HG03139 (cell line): ENCODE data around the gene RPS6KC1.
"Not testable (repeated sequence)": the region's sequence is repeated elsewhere in the genome, so short reads cannot be mapped to it uniquely, and the experiment has no call there.

Experiments
- ATAC-seq: cut with Tn5 transposase; IDR thresholded peaks from one replicate; pipeline ENCODE4 v1.9.1; 2021; ENCODE audit not compliant: unreplicated experiment

The RPS6KC1 gene

DNA sequence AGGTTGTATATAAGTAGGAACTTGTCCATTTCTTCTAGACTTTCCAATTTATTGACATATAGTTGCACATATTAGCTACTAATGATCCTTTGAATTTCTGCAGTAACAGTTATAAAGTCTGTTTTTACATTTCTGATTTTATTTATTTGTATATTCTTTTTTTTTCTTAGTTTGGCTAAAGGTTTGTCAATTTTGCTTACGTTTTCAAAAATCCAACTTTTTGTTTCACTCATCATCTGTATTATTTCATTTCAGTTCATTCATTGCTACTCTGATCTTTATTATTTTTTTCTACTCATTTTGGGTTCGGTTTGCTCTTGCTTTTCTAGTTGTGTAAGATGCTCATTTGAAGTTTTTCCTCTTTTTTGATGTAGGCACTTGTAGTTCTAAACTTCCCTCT lies 97.9 kb downstream of the RPS6KC1 start:
- no peak for ATAC-seq

DNA sequence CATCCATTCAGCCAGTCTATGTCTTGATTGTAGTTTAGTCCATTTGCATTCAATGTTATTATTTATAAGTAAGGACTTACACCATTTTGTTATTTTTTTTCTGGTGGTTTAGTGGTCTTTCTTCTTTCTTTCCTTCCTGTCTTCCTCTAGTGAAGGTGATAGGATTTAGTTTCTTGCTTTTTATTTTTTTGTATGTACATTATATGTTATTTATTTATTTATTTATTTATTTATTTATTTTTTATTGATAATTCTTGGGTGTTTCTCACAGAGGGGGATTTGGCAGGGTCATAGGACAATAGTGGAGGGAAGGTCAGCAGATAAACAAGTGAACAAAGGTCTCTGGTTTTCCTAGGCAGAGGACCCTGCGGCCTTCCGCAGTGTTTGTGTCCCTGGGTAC lies 99.0 kb downstream of the RPS6KC1 start:
- not testable (repeated sequence) for ATAC-seq

DNA sequence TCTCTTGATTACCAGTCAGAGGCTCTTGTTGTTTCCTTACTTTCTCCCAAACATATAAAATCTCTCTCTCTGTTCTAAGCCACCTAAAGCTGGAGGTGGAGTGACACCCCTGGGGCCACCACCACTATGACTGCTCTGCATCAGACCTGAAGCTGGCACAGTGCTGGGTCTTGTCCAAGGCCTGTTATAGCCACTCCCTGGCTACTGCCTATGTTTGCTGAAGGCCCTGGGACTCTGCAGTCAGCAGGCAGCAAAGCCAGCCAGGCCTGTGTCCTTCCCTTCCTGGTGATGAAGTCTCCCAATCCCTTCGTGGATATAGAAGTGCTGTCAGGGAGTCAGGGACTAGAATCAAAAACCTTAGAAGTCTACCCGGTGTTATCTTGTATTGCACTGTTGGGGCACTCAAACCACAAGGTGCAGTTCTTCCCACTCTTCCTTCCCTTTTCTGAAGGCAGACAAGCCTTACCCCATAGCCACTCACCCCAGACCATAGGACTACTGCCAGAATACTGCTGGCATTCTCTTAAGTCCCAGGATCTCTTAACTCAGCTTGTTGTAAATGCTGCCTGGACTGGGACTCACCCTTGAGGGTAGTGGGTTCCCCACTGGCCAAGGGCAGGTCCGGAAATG lies 103.1 kb downstream of the RPS6KC1 start:
- ATAC-seq: no peak

DNA sequence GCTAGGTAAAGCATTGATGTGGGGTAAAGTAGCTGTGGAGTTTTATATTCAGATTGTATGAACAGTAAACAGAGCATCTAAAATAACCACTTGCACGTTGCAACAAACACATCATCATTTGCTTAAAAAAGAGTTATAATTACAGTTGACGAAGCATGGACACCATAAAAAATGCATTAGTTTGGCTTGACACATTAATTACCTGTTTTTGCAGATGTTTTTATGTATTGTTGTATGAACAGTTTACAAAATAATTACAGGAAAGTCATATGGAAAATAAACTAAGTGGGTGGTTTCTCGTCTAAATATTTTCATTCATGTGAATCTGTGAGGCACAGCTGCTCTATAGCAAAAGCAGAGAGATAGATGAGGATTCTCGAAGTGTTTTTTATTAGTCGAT lies 108.3 kb downstream of the RPS6KC1 start:
- no peak for ATAC-seq

DNA sequence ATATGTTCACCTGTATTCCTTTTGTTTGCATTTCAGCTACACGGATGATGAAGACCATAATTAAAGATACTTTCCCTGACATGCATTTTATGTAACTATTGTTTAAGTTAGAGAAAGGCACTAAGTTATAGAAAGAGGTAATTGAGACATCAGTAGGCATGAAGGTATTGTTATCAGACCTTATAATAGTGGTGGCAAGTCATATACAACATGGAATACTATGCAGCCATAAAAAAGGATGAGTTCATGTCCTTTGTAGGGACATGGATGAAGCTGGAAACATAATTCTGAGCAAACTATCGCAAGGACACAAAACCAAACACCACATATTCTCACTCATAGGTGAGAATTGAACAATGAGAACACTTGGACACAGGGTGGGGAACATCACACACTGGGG lies 109.4 kb downstream of the RPS6KC1 start:
- not testable (repeated sequence) for ATAC-seq

DNA sequence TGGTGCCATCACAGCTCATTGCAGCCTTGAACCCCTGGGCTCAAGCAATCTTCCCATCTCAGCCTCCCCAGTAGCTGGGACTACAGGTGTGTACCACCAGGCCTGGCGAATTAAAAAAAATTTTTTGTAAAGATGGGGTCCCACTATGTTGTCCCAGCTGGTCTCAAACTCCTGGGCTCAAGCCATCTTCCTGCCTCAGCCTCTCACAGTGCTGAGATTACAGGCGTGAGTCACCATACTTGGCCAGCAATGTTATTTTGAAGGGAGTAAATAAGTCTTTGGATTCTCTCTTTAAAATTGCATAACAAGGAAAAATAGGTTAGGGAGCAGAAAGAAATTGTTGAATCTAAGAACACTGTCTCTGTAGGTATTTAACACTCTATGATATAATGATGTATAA lies 111.3 kb downstream of the RPS6KC1 start:
- ATAC-seq: no peak

DNA sequence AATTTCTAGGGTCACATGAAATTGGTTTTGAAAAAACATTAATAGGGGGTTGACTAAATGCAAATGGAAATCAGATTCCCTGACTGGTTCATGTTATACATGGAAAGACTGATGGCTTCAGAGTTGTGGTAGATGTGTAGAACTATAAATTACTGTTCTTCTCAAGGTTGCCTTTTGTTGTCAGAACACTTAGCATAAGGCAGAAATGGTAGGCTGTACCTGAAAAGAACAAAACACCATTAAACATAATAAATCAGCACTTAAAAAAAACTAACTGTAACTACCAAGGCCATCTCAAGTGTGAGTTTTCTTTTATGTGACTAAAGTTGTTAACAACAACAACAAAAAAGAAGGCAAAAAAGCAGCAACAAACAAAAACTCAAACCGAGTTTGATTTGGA lies 111.8 kb downstream of the RPS6KC1 start:
- ATAC-seq: no peak

DNA sequence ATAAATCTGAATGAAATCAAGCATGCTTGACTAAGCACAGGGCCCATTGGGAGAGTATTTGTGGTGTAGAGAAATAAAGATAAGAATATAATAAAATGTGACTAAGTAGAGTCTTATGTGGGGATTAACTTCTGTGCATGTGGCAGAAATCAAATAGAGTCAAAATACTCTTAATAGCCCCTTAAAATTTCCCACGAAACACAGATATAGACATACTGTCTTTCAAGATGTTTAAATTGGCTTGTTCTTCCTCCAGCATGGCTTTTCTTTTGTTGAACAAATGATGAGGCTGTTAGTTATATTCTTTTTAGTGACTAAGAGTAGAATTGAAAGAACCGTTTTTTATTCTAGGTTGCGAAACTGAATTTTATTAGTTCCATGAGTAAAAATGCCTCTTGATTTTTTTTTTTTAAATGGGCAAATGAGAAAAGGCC lies 112.3 kb downstream of the RPS6KC1 start:
- no peak for ATAC-seq

DNA sequence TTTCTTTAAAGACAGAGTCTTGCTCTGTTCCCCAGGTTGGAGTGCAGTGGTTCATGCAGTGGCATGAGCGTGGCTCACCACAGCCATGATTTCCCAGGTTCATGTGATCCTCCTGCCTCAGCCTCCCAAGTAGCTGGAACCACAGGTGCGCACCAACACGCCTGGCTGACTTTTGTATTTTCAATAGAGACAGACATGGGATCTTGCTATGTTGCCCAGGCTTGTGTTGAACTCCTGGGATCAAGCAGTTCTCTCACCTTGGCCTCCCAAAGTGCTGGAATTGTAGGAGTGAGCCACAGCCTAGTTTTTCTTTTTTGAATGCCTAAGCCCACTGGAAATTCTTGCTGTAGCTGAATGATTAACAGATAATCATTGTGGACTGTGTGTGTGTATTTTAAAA lies 113.5 kb downstream of the RPS6KC1 start:
- no peak for ATAC-seq

DNA sequence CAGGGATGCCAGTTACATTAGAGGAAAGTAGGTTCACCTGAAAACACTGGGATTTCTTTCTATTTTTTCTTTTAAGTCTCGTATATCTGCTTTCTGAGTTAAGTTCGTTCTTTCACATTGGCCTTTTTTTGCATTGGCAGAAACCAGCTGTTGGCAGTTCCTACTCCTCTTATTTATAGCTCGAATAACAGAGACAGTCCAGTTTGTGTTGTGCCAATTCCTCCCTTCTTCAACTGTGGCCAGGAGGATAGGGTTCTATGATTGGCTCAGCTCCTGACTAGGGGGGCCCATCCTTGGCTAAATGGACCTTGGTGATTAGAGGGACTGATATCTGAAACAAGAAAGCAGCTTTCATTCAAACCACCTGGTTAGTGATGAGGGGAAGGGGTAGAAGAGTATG lies 115.8 kb downstream of the RPS6KC1 start:
- no peak for ATAC-seq

DNA sequence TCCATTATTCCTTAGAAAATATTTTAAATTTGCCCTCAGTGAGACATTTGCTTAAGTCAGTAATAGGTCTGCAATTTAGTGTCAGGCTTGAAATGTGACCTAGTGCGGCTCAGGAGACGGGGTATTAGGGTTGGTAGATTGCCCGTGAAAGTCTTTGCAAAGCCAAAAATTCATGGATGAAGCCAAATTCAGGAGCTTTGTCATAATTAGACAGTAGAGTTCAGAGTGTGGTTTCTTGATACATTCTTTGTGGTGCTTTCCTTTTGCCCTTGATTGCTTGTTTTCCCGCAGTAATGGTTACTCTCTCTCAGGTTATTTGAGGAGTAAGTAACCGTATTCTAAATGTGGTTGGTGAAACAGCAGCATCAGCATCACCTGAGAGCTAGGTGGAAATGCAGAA lies 120.7 kb downstream of the RPS6KC1 start:
- ATAC-seq: no peak

DNA sequence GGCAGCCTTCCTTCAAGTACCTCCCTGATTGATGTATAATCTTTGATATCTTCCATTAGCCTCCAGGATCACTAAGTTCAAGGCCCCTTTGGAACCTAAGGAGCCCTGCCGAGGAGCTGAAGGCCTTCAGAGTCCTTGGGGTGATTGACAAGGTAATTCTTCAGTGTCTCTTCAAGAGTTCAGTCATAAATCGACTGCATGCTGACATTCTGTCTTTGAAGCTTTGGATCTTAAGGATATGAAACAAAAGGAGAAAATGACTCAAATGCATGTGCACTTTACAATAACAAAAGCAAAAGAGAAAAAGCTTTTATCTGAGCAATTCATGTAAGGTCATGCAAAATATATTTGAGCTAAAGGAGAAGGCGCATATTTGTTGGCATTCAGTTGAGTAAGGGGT lies 125.3 kb downstream of the RPS6KC1 start:
- no peak for ATAC-seq

DNA sequence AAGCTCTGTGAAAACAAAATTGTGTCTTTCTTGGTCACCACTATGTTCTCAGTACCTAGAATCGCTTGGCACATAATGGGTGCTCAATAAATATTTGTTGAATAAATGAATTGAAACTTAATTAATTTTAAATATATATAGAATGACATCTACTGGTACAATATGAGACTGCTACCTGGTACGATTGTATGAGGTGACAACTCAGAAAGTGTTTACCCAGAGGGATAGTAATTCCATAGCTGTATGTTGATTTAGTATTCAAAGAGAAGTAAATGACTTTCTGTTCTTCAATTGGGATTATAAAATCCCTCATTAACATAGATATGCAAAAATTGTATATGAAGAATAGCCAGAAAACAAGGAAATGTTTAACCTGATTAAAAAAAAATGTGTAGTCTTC lies 128.7 kb downstream of the RPS6KC1 start:
- ATAC-seq: no peak

DNA sequence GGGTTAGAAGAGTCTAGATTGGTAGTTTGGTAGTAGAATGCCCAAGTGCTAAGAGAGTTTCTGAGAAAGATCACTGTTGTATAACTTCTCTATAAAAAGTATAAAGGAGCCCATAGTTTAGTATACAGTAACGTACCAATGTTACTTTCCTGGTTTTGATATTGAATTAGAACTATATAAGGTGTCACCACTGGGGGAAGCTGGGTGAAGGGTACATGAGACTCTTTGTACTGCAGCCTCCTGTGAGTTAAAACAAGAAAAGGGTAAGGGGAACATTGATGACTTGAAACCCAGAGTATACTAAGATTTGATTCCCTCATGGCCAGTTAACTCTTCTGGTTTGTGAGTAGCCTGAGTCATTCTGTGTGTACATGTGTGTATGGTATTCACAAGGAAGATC lies 129.8 kb downstream of the RPS6KC1 start:
- ATAC-seq: no peak

DNA sequence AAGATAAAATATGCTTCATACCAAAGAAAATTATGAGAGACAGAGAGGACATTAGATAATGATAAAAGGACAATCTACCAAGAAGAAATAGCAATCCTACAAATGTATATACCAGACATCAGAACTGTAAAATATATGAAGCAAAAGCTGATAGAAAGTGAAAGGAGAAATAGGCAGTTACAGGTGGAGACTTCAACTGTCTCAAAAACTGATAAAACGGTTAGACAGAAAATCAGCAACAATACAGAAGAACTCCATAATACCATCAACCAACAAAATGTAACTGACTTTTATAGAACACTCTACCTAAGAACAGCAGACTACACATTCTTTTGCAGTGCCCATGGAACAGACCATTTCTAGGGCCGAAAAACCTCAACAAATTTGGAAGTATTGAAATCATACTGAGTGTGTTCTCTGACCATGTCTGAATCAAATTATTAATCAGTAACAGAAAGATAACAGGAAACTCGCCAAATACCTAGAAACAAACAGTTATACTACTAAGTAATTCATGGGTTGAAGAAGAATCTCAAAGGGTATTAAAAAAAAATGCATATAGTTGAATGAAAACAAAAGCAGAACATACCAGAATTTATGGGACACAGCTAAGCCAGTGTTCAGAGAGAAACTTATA lies 132.1 kb downstream of the RPS6KC1 start:
- no peak for ATAC-seq

DNA sequence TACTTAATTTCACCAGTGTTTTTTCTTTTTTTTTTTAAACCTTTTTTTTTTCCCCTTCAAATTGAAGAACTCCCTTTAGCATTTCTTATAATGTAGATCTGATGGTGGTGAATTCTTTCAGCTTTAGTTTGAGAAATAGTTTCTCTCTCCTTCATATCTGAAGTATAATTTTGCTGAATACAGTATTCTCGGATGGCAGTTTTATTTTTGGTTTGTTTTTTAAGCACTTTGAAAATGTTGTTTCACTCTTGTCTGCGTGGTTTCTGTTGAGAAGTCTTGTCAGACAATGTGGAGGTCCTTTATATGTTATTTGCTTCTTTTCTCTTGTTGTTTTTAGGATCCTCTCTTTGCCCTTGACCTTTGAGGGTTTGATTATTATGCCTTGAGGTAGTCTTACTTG lies 135.1 kb downstream of the RPS6KC1 start:
- no peak for ATAC-seq

DNA sequence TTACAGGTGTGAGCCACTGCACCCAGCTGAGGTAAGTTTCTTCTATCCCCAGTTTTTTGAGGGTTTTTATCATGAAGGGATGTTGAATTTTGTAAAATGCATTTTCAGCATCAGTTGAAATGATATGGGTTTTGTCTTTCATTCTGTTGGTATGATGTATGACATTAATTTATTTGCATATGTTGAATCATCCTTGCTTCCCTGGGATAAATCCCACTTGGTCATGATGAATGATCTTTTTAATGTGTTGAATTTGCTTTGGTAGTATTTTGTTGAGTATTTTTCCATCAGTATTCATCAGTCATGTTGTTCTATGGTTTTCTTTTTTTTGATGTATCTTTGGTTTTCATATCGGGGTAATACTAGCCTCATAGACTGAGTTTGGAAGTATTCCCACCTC lies 141.0 kb downstream of the RPS6KC1 start:
- no peak for ATAC-seq

DNA sequence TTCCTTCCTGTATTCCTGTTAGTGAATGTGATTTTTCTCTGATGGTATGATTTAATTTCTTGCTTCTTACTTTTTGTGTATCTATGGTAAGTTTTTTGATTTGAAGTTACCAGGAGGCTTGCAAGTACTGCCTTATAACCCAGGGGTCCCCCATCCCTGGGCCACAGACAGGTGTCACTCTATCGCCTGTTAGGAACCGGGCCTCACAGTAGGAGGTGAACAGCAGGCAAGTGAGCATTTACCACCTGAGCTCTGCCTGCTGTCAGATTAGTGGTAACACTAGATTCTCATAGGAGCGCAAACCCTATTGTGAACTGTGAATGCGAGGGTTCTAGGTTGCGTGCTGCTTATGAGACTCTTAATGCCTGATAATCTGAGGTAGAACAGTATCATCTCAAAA lies 143.3 kb downstream of the RPS6KC1 start:
- no peak for ATAC-seq

DNA sequence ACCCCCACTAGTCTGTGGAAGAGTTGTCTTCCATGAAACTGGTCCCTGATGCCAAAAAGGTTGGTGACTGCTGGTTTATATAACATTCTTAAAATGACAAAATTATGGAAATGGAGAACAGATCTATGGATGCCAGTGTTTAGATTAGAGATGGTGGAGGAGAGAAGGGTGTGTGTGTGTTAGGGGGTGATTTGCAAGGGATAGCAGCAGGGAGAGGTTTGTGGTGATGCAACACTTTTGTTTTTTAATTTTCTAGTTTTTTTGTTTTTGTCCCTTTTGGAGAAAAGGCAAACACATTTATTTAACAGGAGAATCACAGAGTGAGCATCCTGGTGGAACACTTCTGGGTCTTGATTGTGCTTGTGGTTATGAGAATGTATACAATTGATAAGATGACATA lies 143.8 kb downstream of the RPS6KC1 start:
- no peak for ATAC-seq

DNA sequence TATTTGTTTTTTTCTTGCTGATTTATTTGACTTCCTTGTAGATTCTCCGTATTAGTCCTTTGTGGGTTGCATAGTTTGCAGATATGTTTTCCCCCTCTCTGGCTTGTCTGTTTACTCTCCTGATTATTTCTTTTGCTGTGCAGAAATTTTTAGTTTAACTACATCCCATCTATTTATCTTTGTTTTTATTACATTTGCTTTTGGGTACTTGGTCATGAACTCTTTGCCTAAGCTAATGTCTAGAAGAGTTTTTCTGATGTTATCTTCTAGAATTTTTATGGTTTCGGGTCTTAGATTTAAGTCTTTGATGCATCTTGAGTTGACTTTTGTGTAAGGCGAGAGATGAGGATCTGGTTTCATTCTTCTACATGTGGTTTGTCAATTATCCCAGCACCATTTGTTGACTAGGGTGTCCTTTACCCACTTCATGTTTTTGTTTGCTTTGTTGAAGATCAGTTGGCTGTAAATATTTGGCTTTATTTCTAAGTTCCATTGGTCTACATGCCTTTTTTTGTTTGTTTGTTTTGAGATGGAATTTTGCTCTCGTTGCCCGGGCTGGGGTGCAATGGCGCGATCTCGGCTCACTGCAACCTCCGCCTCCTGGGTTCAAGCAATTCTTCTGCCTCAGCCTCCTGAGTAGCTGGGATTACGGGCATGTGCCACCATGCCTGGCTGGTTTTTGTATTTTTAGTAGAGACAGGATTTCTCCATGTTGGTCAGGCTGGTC lies 145.4 kb downstream of the RPS6KC1 start:
- not testable (repeated sequence) for ATAC-seq

DNA sequence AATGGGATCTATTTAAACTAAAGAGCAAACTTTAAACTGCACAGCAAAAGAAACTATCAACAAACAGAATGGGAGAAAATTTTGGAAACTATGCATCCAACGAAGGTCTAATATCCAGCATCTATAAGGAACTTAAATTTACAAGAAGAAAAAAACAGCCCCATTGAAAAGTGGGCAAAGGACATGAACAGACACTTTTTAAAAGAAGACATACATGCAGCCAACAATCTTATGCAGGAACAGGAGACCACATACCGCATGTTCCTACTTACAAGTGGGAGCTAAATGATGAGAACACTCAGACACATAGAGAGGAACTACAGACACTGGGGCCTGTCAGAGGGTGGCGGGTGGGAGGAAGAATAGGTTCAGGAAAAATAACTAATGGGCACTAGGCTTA lies 149.6 kb downstream of the RPS6KC1 start:
- ATAC-seq: no peak

DNA sequence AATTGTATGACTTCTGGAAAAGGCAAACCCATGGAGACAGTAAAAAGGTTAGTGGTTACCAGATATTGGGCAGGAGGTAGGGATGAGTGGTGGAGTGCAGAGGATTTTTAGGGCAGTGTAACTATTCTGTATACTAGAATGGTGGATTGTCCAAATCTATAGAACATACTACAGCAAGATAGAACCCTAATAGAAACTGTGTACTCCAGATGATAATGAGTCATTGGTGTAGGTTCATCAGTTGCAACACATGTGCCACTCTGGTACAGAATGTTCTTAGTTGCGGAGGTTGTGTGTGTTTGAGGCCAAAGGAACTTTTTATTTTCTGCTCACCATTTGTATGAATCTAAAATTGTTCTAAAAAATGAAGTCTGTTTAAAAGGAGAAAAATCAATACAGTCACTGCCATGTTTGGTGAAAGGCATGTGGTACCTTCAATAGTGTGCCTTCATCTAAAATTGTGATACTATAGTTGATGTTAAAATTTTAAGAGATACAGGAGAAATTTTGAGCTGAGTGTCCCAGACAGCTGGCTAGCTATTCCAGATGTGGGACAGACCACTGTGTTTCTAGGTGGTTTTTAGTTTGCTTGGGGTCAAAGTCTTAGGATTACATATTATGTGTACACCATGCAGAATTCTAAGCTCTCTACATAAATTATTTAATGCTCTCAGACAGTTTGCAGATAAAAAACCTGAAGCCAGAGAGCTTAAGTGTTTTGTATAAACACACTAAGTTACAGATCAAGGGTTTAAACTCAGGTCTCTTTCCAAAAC lies 150.5 kb downstream of the RPS6KC1 start:
- ATAC-seq: no peak
